GM18508 (cell line): ENCODE measurements around the gene SLC4A2.

Source experiments
- ATAC-seq: cut with Tn5 transposase; IDR thresholded peaks from one replicate; pipeline ENCODE4 v1.9.1; 2021; ENCODE audit warnings: moderate number of reproducible peaks; ENCODE audit not compliant: insufficient read depth, unreplicated experiment

The SLC4A2 gene

GRCh38 chr7:151123822-151124464 lies 64.6 kb downstream of the SLC4A2 start:
- ATAC-seq, result no peak

GRCh38 chr7:151124481-151124880 lies 65.1 kb downstream of the SLC4A2 start:
- ATAC-seq, result no peak

GRCh38 chr7:151124899-151125399 lies 65.6 kb downstream of the SLC4A2 start:
- no peak for ATAC-seq

- ATAC-seq, result no peak
Observed at GRCh38 chr7:151125470-151125845, 66.1 kb downstream of the SLC4A2 start.

GRCh38 chr7:151125846-151126481 lies 66.6 kb downstream of the SLC4A2 start:
- ATAC-seq, result no peak
